HG03280 (cell line): ENCODE measurements around the gene POP7.
"Not testable (repeated sequence)": the region's sequence is repeated elsewhere in the genome, so short reads cannot be mapped to it uniquely, and the experiment has no call there.

Source experiments
- ATAC-seq: cut with Tn5 transposase; IDR thresholded peaks from one replicate; pipeline ENCODE4 v1.9.1; 2021; ENCODE audit warnings: mild to moderate bottlenecking, moderate library complexity; ENCODE audit not compliant: unreplicated experiment

Gene POP7

DNA sequence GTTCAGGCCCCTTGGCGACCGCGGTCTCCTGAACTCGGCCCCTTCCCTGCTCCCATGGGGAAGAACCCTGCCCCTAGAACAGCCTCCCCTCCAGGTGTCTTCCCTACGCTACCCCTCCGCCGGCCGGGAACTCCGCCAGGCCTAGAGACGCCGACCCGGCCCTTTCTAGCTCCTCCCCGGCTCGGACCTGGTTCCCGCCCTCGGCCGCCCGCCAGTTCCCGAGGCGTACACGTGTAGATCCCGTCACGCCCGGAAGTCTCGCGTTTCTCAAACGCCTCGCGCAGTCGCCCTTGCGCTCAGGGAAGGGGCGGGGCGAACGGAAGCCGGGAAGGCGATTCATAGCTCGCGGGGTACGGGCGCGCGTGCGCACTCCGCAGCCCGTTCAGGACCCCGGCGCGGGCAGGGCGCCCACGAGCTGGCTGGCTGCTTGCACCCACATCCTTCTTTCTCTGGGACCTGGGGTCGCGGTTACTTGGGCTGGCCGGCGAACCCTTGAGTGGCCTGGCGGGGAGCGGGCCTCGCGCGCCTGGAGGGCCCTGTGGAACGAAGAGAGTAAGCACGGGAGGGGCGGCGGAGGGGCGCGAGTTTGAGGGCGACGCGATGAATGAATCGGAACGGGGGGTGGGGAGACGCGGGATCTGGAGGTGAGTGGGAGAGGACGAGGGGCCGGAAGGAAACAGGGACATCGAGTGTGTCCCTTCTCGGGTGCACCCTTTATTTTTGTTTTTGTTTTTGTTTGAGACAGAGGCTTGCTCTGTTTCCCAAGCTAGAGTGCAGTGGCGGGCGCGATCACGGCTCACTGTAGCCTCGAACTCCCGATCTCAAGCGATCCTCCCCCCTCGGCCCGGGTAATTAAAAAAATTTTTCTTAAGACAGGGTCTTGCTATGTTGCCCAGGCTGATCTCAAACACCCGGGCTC lies at the start of gene POP7:
Gene POP7 (plus strand): TSS at position 369 of the 919 bp plus-strand sequence. CDS start 710 bp downstream, outside the sequence.
- peak; percentile 94 for ATAC-seq

DNA sequence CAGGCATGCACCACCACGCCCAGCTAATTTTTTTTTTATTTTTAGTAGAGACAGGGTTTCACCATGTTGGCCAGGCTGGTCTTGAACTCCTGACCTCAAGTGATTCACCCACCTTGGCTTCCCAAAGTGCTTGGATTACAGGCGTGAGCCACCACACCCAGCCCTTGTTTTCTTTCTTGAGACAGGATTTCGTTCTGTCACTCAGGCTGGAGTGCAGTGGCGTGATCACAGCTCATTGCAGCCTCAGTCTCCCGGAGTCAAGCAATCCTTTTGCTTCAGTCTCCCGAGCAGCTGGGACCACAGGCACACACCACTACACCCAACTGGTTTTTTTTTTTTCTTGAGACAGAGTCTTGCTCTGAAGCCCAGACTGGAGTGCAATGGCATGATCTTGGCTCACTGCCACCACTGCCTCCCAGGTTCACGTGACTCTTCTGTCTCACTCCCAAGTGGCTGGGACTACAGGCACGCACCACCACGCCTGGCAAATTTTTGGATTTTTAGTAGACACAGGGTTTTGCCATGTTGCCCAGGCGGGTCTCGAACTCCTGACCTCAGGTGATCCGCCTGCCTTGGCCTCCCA lies 43.6 kb upstream of the POP7 start:
- ATAC-seq = not testable (repeated sequence)

DNA sequence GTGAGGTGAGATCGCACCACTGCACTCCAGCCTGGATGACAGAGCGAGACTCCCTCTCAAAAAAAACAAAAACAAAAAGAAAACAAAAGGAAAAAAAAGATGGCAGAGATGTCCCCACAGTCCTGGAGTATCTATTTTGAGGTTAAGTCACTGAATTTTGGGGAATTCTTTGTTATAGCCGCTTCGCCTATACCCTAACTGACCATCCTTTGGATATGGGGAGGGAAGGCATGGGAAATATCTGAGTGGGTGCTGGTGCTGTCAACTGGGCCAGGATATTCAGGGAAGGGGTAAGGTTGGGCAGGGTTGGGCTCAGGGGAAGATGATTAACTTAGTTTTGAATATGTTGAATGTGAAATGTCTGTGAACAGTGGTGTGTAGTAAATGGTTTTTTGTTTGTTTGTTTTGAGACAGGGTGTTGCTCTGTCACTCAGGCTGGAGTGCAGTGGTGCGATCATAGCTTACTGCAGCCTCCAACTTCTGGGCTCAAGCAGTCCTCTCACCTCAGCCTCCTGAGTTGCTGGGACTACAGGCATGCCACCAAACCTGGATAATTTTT lies 40.7 kb upstream of the POP7 start:
- ATAC-seq = no peak

DNA sequence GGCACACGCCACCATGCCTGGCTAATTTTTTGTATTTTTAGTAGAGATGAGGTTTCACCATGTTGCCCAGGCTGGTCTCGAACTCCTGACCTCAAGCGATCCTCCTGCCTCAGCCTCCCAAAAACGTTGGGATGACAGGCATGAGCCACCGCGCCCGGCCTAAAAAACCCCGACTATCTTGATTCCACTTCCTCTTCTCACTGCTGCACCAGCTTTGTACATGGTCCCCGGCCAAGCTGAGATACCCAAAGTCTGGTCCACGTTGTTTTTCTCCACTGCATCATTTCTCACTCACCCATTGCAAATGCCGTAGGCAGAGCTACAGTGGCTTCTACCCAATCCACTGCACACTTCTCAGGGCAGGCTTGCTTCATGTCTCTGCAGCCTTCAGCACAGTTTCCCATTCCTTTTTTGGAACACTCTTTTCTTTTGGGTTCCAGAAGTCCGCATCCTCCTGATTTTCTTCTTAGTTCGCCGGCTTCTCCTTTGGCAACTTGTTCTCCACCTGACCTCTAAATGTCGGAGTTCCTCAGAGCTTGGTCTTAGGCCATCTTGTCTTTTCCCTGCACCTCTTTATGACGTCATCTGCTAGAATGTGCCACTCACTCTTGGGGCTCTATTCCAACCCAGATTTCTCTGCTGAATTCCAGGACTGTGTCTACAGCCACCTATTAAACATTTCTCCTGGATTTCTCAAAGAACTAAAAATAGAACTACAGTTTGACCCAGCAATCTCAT lies 38.4 kb upstream of the POP7 start:
- ATAC-seq = no peak

DNA sequence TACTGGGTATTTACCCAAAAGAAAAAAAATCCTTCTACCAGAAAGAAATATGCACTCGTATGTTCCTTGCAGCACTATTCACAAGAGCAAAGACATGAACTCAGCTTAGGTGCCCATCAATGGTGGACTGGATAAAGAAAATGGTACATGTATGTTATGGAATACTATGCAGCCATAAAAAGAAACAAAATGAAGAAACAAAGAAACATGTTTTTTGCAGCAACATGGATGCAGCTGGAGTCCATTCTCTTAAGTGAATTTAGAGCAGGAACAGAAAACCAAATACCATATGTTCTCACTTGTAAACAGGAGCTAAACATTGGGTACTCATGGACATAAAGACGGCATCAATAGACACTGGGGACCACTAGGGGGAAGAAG lies 37.9 kb upstream of the POP7 start:
- ATAC-seq = no peak

DNA sequence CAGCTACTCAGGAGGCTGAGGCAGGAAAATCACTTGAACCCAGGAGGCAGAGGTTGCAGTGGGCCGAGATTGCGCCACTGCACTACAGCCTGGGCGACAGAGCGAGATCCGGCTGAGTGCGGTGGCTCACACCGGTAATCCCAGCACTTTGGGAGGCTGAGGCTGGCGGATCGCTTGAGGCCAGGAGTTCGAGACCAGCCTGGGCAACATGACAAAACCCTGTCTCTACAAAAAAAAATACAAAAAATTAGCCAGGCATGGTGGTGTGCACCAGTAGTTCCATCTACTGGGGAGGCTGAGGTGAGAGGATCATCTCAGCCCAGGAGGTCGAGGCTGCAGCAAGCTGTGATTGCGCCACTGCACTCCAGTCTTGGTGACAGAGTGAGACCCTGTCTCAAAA lies 36.8 kb upstream of the POP7 start:
- ATAC-seq = not testable (repeated sequence)

DNA sequence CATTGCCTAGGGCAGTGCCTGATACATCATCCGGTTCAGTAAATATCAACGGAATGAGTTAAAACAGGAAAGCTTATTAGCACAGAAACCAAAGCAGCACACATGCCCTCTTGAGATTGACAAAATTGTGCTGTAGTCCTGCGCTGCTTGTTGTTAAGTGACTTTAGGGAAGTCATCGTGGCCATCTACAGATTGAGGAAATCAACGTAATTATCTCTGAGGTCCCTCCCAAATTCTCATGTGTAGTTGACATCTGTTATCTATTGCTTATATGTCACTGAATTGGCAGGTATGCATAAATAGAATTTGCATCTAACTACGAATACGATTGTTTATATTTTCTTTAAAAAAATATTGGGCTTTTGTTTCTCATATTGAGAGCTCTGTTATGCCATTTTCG lies 35.8 kb upstream of the POP7 start:
- ATAC-seq = no peak

DNA sequence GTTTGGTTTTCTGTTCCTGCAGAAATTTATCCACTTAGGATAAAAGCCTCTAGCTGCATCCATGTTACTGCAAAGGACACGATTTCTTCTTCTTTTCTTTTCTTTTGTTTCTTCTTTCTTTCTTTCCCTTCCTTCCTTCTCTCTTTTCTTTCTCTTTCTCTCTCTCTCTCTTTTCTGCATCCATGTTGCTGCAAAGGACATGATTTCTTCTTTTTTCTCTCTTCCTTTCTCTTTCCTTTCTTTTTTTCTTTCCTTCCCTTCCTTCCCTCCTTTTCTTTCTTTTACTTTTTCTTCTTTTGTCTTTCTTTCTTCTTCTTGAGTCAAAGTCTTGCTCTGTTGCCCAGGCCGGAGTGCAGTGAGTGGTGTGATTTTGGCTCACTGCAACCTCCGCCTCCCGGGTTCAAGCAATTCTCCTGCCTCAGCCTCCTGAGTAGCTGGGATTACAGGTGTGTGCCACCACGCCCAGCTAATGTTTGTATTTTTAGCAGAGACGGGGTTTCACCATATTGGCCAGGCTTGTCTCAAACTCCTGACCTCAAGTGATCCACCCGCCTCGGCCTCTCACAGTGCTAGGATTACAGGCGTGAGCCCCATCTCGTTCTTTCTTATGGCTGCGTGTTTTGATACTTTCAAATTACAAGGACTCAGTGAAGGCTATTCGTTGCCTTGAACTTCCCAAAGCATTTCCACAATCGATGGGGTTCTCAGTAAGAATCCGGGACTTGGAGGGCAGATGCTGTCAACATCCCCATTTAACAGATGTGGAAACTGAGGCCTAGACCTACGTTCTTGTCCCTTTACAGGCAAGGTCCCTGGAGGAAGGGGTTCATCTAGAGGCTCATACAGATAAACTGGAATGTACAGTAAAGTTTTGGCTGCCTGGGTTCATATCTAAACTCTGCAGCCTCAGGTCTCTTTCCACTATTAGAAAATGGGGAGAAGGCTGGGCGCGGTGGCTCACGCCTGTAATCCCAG lies 34.3 kb upstream of the POP7 start:
- no peak for ATAC-seq

DNA sequence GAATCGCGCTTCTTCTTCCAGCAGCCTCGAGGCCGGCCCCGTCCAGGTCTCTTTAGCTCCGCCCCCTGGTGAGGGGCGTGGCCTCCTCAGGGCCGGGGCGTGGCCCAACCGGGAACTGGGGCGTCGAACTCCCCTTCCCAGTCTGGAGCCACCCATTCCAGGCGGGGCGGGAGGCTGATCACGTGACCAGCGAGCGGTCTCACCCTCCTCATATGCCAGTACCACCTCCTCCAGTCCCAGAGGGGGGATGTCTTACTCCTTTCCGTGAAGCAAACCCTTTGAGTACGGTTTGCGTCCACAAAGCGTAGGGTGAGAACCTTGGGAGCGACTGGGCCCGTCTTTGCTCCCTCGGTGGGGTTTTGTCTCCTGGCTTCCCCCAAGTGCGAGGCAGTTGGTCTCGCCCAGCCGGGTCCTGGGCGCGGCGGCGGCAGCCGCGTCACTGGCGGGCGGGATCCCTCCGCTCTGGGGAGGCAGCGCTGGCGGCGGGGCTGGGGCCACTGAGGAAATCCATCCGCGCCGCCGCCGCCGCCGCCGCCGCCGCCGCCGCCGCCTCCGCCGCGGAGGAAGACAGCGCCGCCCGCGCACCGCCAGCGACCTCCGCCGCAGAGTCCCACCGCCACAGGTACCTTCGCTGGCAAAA lies 32.5 kb upstream of the POP7 start, which contains the start of gene GNB2:
Gene GNB2 (plus strand): TSS at position 439 of the 640 bp plus-strand sequence. CDS start 2,526 bp downstream, outside the sequence.
- ATAC-seq = peak; percentile 61

DNA sequence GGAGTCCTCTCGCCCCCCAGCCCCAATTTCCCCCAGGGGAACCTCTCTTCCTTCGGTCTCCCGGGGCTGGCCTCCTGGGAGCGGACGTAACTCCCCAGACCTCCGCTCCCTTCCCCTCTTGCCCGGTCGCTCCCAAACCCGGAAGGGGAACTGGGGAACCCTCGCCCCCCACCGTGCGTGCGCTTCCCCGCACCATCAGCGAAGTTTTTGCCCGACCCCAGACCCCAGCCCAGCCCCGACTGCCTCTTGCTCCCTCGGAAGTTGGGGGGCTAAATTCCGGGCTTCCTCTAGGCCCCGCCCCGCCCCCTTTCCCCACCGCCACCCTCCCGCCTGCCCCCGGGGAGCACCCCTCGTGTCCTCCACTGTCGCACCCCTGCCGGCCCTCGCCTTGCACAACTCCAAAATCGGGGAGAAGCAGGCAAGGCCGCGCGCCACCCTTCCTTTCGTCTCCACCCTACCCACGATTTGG lies 31.9 kb upstream of the POP7 start:
- no peak for ATAC-seq

DNA sequence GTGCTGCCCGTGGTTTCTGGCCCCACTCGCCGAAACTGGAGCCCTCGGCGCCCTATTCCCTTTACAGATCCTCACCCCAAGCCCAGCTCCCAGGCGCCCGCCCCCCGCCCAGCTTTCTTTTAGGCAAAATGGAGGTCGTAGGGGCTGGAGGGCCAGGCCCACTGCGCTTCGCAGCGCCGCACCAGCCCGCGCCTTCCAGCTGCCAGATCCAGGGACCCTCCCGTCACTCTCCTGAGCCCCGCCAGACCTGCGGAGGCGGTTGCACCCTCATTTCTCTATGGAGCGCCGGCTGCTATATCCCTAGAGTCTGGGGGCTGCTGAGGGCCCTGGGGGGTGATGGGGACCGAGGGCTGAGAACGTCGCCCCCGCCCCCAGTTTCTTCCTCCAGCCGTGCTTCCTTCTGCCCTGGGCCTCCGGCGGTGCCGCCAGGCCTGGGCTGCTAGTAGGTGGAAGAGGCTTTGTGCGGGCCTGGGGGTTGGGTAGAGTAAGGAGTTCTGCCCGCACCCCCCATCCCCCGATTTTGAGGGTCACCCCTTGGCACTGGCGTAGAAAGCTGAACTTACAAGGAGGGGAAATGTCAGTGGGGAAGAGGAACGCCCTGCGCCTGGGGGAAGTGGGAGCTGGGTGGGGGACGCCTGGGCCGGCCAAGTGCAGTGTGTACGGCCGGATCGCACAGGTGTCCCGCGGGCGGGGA lies 31.4 kb upstream of the POP7 start:
- no peak for ATAC-seq

DNA sequence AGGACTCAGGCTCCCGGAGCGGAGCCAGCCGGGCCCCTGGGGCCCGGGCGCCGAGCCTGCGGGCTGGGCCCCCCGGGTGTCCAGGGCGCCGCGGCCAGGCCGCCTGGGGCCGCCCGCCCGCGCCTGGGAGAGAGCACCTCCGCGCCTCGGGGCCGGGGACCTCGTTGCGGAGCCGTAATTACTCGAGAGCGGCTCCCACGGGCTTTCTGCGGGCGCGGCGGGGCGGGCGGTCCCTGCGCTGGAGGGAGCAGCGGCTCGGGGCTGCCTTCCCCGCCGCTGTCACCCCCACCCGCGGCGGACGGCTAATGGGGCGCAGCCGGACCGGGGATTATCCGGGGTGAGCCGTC lies 30.8 kb upstream of the POP7 start:
- ATAC-seq = no peak

DNA sequence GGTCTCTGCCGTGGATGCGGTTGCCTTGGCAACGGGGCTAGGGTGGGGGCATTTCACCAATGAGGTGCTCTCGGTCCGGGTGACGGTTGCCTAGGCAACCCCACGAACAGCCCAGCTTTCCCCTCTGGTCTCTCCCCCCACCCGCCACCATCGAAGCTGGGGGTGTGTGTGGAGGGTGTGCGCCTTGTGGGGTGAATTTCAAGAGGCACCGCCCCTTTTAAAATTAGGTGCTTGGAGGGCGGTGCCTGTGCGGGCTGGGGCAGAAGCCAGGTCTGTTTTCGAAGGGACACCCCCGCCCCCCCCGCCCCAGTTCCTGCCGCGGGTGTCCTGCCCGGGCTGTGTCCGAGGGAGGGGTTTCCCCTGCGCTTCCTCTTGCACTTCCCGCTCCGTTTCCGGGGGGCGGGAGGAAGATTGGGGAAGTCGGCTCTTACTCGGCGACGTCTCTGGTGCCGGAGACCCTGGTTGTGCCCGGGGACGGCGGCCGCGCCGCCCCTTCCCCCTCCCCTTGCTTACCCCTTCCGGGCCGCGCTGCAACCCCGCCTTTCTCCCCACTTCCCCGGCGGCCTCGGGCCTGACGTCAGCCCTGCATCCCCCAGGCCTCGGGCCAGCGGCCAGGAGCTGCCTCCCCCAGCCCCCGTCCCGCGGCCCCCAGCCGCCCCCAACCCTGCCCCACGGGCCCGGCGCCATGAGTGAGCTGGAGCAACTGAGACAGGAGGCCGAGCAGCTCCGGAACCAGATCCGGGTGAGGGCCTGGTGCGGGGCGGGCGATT lies 30.2 kb upstream of the POP7 start:
- ATAC-seq = peak; percentile 32

DNA sequence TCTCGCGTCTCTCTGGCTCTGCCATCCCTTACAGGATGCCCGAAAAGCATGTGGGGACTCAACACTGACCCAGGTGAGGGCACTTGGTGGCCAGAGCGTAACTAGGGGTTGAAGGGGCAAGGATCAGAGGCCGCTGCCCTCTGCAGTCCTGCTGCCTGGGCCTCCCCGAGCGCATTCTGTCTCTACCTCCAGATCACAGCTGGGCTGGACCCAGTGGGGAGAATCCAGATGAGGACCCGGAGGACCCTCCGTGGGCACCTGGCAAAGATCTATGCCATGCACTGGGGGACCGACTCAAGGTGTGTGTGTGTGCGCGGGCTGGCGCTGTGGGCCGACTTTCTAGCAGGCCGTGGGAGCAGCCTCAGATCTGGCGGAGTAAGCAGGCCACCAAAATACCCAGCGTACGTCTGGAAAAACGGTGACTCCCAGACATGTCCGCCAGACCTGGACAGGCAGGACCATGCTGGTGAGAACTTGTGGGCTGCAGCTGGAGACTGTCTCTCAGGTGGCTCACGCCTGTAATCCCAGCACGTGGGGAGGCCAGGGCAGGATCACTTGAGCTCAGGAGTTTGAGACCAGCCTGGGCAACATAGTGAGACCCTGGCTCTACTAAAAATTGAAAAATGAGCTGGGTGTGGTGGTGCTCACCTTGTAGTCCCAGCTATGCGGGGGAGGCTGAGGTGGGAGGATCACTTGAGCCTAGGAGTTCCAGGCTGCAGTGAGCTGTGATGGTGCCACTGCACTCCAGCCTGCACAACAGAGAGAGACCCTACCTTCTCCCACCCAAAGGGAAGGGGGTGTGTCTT lies 29.2 kb upstream of the POP7 start:
- ATAC-seq = no peak

DNA sequence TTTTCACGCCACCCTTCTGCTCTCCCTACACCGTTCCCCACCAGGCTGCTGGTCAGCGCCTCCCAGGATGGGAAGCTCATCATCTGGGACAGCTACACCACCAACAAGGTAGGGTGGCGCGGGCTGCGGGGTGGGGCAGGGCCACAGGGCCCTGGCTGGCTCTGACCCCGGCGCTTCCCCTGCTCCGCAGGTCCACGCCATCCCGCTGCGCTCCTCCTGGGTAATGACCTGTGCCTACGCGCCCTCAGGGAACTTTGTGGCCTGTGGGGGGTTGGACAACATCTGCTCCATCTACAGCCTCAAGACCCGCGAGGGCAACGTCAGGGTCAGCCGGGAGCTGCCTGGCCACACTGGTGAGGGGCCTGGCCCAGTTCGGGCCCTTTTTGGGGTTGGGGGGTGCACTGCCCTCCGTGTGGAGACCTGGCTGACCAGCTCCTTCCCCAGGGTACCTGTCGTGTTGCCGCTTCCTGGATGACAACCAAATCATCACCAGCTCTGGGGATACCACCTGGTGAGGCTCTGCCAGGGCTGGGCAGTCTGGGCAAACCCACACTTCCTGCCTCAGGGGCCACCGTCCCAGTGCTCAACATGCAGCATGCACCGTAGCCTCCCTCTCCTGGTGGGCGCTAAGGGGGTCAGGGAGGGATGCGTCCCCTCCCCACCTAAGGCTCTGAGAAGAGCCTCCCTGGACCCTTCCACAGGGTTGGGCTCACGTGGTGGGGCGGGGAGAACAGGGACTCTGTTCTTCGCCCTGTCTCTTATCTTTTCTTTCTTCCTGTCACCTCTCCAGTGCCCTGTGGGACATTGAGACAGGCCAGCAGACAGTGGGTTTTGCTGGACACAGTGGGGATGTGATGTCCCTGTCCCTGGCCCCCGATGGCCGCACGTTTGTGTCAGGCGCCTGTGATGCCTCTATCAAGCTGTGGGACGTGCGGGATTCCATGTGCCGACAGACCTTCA lies 28.3 kb upstream of the POP7 start:
- no peak for ATAC-seq

DNA sequence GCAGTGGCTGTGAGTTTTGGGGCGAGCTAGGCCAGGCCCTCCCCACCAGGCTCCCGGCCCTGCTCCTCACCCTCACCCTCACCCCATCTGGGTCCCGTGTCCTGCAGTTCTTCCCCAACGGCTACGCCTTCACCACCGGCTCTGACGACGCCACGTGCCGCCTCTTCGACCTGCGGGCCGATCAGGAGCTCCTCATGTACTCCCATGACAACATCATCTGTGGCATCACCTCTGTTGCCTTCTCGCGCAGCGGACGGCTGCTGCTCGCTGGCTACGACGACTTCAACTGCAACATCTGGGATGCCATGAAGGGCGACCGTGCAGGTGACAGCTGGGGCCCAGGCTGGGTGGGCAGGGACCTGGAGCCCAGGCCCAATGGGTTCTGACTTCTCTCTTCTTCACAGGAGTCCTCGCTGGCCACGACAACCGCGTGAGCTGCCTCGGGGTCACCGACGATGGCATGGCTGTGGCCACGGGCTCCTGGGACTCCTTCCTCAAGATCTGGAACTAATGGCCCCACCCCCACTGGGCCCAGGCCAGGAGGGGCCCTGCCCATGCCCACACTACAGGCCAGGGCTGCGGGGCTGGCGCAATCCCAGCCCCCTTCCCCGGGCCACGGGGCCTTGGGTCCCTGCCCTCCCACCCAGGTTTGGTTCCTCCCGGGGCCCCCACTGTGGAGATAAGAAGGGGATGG lies 27.5 kb upstream of the POP7 start:
- no peak for ATAC-seq
